Lung (tissue), 12 donors: ENCODE data around the gene ADGRD1. TPM values are rescaled to one million over a fixed set of nuclear protein-coding genes. Genes with fewer than 3 reads are reported as not detected.

Experiments used
- ATAC-seq: fragments of 200-7000 bp; cut with Tn5 transposase; one replicate; pipeline ENCODE4 v1.9.1; 2020; ENCODE audit warnings: moderate number of reproducible peaks; ENCODE audit not compliant: insufficient read depth, low FRiP score
- DNase-seq, 3 donors: peaks; one replicate each; pipeline ENCODE4 v3.0.0-alpha.2; 2013 to 2017
- H3K27ac ChIP-seq, 2 donors: one replicate each; pipeline ENCODE4 v1.5.1; 2013; ENCODE audit warnings: mild to moderate bottlenecking in 2 of 2, moderate library complexity in 2 of 2, control low read depth in 1 of 2, inconsistent platforms in 1 of 2, low read depth in 1 of 2, low read length in 1 of 2
- H3K27me3 ChIP-seq, 3 donors: one replicate each; pipeline ENCODE4 v1.5.1; 2013; ENCODE audit warnings: low read length in 2 of 3; ENCODE audit not compliant: control insufficient read depth in 3 of 3, insufficient read depth in 3 of 3
- H3K36me3 ChIP-seq, 4 donors: one replicate each; pipeline ENCODE4 v1.5.1; 2013; ENCODE audit warnings: low read length in 4 of 4, mild to moderate bottlenecking in 1 of 4, moderate library complexity in 1 of 4; ENCODE audit not compliant: control insufficient read depth in 4 of 4, insufficient read depth in 4 of 4
- H3K4me1 ChIP-seq, 5 donors: one replicate each; pipeline ENCODE4 v1.5.1; 2013; ENCODE audit warnings: low read length in 5 of 5, mild to moderate bottlenecking in 2 of 5, moderate library complexity in 1 of 5; ENCODE audit not compliant: control insufficient read depth in 5 of 5, insufficient read depth in 5 of 5
- H3K4me3 ChIP-seq: one replicate; pipeline ENCODE4 v1.5.1; 2013; ENCODE audit warnings: mild to moderate bottlenecking, control low read depth, moderate library complexity
- H3K9ac ChIP-seq, 2 donors: one replicate each; pipeline ENCODE4 v1.5.1; 2013; ENCODE audit warnings: low read length in 2 of 2, control low read depth in 1 of 2; ENCODE audit not compliant: insufficient read depth in 1 of 2
- H3K9me3 ChIP-seq, 4 donors: one replicate each; pipeline ENCODE4 v1.5.1; 2013; ENCODE audit warnings: low read length in 3 of 4, mild to moderate bottlenecking in 1 of 4, moderate library complexity in 1 of 4; ENCODE audit not compliant: control insufficient read depth in 4 of 4, insufficient read depth in 3 of 4
- CTCF ChIP-seq: IDR thresholded peaks from 2 replicates; pipeline ENCODE4 v1.5.1; 2012; ENCODE audit warnings: mild to moderate bottlenecking; ENCODE audit errors: control extremely low read depth, extremely low read depth
- WGBS, 2 donors: extraction: QIAGEN DNeasy Blood & Tissue Kit; methylation state at CpG; one replicate each; pipeline ENCODE4 v1.1.7; 2013; 5-methylcytosine and 5-hydroxymethylcytosine counted together
- polyA plus RNA-seq, 2 donors: library from polyadenylated mRNA; stranded (reverse); fragments of 200-250 nt; gene quantifications; one replicate each; pipeline ENCODE4 v1.2.1, GENCODE V29; 2013
- total RNA-seq, 2 donors: library from RNA; depleted of rRNA in 1 of 2; stranded (reverse); fragments of >200 nt in 1 of 2; gene quantifications; one replicate each; pipeline ENCODE4 v1.2.1, GENCODE V29; 2014 to 2021
- donor health status: control.
- donor health status: control.
- donor health status: Bipolar disorder and iron deficiency.
- donor health status: healthy.
- donor health status: DM: yes; HTN: yes; CAD: no.

Gene ADGRD1
- total and polyA plus RNA-seq, 4 donors, result 23.5 to 85.6 (median 46.7) TPM

DNA sequence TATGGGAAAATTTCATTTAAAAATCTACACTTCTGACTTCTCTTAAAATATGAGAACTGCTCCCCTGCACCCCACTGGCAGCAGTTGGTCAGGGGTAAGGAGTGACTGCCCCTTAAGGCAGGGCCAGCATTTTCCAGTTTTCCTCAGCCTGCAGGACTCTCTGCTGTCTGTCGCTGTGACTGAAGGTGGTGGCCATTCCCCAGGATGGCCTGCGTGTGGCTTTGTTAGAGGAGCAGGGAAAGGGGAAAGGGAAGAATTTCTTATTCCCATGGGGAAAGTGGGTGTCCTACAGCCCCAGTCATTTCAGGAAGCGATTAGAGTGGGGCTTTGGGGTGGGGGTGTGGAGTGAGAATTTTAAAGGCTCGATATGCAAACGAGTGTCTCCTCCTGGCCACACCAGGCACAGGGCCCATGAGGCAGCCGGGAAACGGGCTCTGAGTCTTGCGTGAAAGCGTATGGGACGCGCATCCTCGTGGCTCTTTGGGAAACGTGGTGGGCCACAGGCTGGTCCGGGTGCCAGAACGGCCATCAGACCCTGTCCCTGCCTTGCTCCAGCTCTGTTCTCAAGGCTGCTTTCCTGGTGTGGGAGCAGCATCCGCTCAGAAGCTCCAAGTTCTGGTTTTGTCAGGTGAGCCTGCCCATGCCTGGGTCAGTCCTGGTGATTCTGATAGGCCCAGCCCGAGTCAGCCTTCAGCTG is 23.5 kb downstream of the ADGRD1 start:
- no peak for TF ChIP-seq CTCF
- H3K9ac ChIP-seq, result no peak overlapping the region
- ATAC-seq (no peak), DNase-seq (no peak)
- H3K27me3 ChIP-seq, result no peaks in the 10 kb centered on the region
- peaks cover 0 to 18% (median 2%) of the 10 kb centered on the region in 5 donors for H3K4me1 ChIP-seq
- peaks cover 0 to 6% (median 0%) of the 10 kb centered on the region in 4 donors for H3K36me3 ChIP-seq
- H3K9me3 ChIP-seq, result peaks cover 0 to 3% (median 0%) of the 10 kb centered on the region in 4 donors
- WGBS, 2 donors, result 93% methylated on average over 17 of the region's 17 CpGs
- no peak overlapping the region for H3K27ac ChIP-seq
- no peak overlapping the region for H3K4me3 ChIP-seq

- TF ChIP-seq CTCF, result no peak
- H3K9ac ChIP-seq, result no peak overlapping the region
- ATAC-seq, result no peak
Observed at GRCh38 chr12:130977743-130978095, 24.0 kb downstream of the ADGRD1 start.

GRCh38 chr12:130978785-130979184 is 25.1 kb downstream of the ADGRD1 start:
- WGBS, 2 donors, result 62 to 79% methylated on average over 12 of the region's 12 CpGs
- no peak for ATAC-seq

More at GRCh38 chr12:130977743-130978095, 24.0 kb downstream of the ADGRD1 start:
- Histone ChIP-seq H3K9me3 (peaks cover 0 to 3% (median 0%) of the 10 kb centered on the region in 4 donors), H3K4me3 (no peak overlapping the region), H3K27ac (no peak overlapping the region), H3K36me3 (peaks cover 0 to 6% (median 0%) of the 10 kb centered on the region in 4 donors), H3K4me1 (peaks cover 0 to 18% (median 5%) of the 10 kb centered on the region in 5 donors), H3K27me3 (no peaks in the 10 kb centered on the region)
- DNase-seq, result no peak
- 93 to 95% methylated on average over 10 of the region's 10 CpGs for WGBS, 2 donors

More at GRCh38 chr12:130978785-130979184, 25.1 kb downstream of the ADGRD1 start:
- no peak for TF ChIP-seq CTCF
- no peaks in the 10 kb centered on the region for H3K27me3 ChIP-seq
- peak in 1 of 3 donors; percentile 39 for DNase-seq
- H3K9me3 ChIP-seq, result peaks cover 0 to 3% (median 0%) of the 10 kb centered on the region in 4 donors
- H3K4me3 ChIP-seq, result no peak overlapping the region
- peaks cover 0 to under 1% (median 0%) of the 10 kb centered on the region in 4 donors for H3K36me3 ChIP-seq
- peak overlapping the region in 1 of 2 donors; percentile 23 for H3K27ac ChIP-seq
- H3K9ac ChIP-seq, result no peak overlapping the region
- peaks cover 0 to 18% (median 7%) of the 10 kb centered on the region in 5 donors for H3K4me1 ChIP-seq
